ENCODE data around the gene ELFN2.

- TF ChIP-seq CTCF (conservative IDR thresholded peaks at IDR 0.05 in 1 of 2, IDR thresholded peaks at IDR 0.05 in 1 of 2; ENCODE audit: extremely low read depth in 1 of 2, insufficient read depth in 1 of 2, low read depth in 1 of 2, low read length in 2 of 2) (no peak), EZH2 (IDR thresholded peaks at IDR 0.05; ENCODE audit: borderline replicate concordance, low read length) (no peak)
Observed at GRCh38 chr22:37431366-37431765, 4.1 kb upstream of the ELFN2 start.
